Activated CD8-positive, alpha-beta memory T cell treated with anti-CD3 and anti-CD28 coated beads for 24 hours (primary cell): ENCODE results near the gene UPK3B.
"Not testable (repeated sequence)": the region's sequence is repeated elsewhere in the genome, so short reads cannot be mapped to it uniquely, and the experiment has no call there.

ENCODE experiments used
- DNase-seq: peaks from one replicate; pipeline ENCODE4 v3.0.0-alpha.2; 2020

The UPK3B gene

DNA sequence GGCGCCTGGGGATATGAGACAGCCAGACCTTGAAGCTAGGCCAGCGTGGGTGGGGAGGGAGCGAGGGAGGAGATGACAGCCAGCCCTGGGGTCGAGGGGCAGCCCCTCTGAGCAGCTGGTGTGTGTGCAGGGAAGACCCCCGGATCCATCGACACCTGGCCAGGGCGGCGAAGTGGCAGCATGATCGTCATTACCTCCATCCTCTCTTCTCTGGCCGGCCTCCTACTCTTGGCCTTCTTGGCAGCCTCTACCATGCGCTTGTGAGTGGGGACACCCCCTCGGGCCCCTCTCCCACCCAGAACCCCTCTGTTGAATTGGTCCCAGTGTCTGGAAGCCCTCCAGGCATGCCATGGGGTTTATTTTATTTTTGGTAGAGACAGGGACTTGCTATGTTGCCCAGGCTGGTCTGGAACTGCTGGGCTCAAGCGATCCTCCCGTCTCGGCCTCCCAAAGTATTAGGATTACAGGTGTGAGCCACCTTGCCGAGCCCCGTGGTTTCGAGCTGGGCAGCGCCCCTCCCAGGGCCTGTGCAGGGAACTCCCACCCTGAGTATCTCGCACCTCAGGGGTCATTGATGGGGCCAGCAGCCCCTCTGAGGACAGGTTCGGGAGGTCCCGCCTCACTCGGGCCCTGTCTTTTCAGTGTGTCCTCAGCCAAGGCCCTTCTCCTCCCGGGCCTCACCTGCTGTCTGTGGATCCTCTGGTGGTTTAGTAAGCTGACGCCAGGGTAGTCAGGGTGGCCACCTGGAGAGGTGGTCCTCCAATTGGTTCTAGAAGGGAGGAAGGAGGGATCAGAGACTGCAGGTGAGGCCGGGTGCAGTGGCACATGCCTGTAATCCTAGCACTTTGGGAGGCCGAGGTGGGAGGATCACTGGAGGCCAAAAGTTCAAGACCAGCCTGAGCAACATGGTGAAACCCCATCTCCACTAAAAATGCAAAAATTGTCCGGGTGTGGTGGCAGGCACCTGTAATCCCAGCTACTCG, 3.8 kb downstream of the UPK3B start:
- peak; percentile 45 for DNase-seq

DNA sequence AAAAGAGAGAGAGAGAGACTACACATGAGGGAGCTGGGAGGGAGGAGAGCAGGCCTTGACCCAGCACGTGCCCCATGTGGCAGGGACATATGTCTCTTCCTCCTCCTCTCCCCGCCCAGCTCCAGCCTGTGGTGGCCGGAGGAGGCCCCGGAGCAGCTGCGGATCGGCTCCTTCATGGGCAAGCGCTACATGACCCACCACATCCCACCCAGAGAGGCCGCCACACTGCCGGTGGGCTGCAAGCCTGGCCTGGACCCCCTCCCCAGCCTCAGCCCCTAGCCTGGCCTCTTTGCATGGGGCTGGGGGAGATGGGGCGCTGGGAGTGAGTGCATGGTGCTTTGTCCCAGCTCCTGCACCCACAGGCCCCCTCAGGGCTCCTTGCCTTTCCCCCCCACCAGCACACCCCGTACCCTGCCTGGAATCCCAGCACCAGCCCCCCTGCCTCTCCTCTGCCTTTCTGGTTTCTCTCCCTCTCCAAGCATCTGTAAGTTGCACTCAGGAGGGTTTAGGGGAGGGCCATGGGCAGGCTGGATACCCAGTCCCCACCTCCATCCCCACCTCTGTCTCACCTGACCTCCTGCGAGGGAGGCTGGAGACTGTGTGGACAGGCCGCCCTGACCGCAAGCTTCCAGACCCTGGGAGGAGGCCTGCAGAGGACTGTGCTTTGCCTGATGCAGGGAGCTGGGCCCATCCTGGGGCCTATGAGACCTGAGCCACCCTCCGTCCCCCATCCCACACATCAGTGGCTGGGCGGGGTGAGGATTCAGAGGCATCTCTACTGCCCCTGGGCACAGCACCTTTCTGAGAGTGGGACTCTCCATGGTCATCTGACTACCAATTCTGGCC, 4.8 kb downstream of the UPK3B start:
- peak; percentile 21 for DNase-seq

DNA sequence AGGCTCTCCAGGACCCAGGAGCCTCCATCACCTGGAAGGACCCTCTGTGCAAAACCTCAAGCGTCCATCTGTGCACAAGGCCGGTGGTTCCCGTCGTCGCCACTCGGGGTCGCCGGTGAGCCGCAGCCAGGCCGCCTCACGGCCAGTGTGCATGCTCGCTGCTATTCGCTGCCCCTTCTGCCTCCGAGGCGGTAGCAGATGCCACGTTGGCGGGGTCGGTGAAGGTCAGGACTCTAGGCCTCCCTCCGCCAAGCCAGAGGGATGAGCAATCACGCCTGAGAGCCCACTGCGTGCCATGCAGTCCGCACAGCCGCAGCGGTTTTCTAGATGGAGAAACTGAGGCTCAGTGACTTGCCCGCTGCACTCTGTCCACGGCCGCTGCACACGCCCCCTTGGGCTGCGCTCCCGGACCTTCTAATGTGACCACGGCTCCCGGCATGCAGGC, 5.7 kb downstream of the UPK3B start:
- no peak for DNase-seq

DNA sequence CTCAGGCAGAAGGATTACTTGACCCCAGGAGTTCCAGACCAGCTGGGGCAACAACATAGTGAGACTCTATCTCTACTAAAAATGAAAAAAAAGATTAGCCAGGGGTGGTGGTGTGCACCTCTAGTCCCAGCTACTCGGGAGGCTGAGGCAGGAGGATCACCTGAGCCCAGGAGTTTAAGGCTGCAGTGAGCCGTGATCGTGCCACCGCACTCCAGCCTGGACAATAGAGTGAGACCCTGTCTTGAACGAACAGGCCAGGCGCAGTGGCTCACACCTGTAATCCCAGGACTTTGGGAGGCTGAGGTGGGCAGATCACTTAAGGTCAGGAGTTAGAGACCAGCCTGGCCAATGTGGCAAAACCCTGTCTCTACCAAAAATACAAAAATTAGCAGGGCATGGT, 6.6 kb downstream of the UPK3B start:
- not testable (repeated sequence) for DNase-seq

DNA sequence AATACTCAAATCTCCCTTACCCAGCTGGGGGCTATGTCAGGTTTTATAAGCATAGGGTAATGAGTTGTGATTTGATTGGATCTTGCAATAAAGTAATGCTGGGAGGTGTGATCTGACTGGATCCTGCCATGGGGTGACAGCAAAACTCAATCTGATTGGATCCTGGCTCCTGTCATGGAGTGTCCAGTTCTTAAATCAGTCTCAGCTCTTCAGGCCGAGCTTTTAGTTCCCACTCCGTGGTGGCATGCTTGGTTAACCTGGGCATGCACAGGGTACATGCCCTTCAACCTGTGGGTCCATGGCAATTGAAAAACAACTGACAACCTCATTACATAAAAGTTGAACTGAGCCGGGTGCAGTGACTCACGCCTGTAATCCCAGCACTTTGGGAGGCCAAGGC, 15.8 kb downstream of the UPK3B start:
- DNase-seq = not testable (repeated sequence)

DNA sequence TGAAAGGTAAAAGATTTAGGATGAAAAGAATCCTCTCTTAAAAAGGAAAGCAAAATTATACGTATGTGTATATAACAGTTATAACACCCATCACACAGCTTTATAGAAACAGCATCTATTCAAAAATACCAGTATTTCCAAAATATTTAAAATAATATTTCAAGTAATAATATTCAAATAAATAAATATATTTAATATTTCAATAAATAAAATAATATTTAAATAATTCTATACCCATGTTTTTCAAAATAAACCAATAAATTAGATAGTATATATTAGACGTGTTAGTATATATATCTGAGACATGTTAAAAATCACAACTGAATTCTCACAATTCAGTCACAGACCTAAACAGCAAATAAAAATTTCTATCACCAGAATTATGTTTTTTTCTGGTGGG, 21.3 kb downstream of the UPK3B start:
- DNase-seq = not testable (repeated sequence)

DNA sequence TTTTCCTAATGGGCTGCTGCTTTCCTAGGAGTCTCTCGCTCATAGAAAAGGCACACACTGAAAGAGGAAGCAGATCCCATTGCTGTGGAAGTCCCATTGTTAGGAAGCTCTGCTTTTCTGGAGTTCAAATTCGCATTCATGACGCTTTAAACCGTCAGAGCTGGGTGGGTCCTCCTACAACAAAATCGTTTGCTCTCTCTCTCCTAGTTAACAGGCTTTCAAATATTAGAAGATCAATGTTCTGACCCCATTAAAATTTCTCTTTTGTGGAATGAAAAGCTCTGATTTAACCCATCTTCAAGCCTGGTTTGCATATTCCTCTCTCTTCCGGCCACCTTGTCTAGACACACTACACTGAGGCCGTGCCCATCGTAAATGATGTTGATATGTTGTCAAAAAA, 32.8 kb downstream of the UPK3B start, which contains the start of gene SPDYE16:
TSS of gene SPDYE16 (minus strand) at position 101 of the 400 bp plus-strand sequence. CDS start 1,838 bp downstream, outside the sequence.
- not testable (repeated sequence) for DNase-seq

DNA sequence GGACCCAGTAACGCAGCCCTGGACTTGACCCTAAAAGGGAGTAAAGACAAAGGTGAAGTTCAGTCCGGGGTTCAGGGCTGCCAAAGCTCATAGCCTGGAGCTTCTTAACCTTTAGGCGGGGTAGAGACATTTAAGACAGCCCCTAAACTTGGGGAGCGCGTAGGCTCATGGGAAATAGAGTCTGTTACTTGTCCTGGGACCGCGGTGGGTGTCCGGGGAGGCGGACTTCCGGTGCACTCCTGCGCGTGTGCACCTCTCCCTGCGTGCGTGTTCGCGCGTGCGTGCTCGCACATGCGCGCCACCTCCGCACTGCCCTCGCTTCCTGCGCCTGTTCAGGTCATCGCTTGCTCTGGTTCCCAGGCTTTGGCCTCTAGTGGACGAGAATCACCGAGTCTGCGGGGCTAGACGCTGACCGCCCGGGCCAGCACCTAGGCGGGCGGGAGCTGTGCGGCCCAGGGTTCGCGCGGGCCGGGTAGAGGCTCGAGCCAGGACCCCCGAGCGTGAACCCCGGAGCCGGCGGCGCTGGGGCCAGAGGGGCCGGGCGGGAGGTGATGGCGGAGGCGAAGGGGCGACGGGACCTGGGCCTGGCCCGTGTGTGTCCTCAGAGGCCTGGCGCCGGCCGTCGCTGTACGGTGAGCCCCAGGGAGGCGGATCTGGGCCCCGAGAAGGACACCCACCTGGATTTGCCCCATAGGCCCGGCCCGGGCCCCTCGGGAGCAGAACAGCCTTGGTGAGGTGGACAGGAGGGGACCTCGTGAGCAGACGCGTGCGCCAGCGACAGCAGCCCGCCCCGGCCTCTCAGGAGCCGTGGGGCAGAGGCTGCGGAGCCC, 38.9 kb downstream of the UPK3B start:
- DNase-seq = peak; percentile 90

DNA sequence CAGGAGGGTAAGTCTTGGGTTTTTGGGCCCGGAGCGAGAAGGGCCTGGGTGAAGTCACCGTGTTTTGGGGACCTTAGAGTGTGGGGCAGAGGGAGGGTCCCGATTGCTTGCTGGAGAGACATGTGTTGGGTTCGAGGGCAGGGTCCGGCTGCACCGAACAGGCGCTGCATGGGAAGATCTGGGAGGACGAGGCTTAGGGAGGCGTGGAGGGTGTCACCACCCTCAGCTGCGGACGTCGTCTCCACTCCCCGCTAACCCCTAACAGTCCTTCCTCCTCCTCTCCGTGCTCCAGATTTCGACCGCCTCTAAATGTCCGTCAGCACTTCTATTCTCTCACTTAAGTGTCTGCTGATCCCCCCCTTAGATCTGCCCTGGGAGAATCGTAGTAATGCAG, 39.5 kb downstream of the UPK3B start:
- not testable (repeated sequence) for DNase-seq

DNA sequence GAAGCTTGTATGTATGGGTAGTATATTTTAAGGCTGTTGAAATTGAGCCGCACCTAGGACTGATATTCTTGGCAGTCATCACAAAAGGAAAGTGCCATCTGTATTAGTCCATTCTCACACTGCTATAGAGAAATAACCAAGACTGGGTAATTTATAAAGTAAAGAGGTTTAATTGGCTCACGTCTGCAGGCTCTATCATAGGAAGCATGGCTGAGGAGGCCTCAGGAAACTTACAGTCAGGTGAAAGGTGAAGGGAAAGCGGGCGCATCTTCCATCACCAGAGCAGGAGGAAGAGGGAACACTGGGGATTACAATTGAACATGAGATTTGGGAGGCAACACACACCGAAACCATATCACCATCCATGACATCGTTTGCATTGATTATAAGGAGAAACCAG, 41.6 kb downstream of the UPK3B start:
- not testable (repeated sequence) for DNase-seq

DNA sequence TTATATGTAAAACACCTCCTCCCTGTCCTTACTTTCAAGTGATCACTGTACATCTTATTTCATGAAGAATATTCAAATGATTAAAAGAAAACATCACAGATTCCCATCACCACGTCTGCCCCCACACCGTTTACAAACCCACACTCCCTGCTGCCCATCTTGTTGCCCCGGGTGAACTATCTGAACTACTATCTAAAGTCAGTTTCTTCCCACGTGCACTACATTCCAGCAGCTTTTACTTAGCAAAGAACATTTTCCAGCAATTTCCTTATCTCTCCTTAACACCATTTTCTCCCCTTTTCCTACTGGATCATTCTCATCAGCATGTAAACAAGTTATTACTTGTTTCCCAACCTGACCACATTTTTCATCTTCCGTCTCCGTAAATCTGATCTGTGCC, 49.3 kb downstream of the UPK3B start:
- DNase-seq = not testable (repeated sequence)

DNA sequence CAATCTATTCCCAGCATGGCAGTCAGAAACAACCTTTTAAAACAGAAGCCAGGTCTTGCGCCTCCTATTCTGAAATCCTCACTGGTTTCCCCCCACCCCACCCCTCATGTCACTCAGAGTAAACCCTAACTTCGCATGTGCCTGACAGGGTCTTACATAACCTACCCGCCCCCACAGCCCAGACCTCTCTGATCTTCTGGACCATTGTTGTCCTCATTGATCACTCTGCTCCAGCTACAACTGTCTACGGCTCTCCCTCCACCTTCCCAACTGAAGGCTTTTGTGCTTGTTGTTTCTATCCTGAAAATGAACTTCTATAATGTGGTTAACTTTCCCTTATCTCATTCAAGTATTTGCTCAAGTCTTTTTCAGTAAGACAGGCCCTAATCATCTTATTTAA, 49.8 kb downstream of the UPK3B start:
- not testable (repeated sequence) for DNase-seq

DNA sequence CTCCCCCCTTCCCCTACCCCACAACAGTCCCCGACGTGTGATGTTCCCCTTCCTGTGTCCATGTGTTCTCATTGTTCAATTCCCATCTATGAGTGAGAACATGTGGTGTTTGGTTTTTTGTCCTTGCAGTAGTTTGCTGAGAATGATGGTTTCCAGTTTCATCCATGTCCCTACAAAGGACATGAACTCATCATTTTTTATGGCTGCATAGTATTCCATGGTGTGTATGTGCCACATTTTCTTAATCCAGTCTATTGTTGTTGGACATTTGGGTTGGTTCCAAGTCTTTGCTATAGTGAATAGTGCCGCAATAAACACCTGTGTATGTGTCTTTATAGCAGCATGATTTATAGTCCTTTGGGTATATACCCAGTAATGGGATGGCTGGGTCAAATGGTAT, 51.0 kb downstream of the UPK3B start:
- DNase-seq = not testable (repeated sequence)

DNA sequence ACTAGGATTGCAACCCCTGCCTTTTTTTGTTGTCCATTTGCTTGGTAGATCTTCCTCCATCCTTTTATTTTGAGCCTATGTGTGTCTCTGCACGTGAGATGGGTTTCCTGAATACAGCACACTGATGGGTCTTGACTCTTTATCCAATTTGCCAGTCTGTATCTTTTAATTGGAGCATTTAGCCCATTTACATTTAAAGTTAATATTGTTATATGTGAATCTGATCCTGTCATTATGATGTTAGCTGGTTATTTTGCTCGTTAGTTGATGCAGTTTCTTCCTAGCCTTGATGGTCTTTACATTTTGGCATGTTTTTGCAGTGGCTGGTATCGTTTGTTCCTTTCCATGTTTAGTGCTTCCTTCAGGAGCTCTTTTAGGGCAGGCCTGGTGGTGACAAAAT, 54.6 kb downstream of the UPK3B start:
- not testable (repeated sequence) for DNase-seq
